GM21447 (cell line): ENCODE results near the gene MTHFD1L.

Experiments used
- ATAC-seq: cut with Tn5 transposase; IDR thresholded peaks from one replicate; pipeline ENCODE4 v1.9.1; 2021; ENCODE audit not compliant: unreplicated experiment

MTHFD1L gene

DNA sequence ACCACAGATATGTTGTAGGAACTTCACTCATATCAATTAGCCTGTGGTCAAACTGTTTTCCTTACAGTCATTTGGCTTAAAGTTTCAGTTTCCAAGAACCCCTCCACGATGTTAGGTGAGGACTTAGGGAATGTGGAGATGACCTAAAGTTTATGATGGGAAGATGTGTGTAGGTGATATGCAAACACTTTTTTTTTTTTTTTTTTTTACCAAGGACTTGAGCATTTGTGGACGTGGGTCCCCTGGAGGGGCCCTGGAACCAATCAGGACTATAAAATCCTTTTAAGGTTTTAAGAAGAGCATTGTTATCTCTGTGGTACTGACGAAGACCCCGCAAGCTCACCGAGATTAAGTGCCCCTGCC lies 478 bp upstream of the MTHFD1L start:
- ATAC-seq: no peak

DNA sequence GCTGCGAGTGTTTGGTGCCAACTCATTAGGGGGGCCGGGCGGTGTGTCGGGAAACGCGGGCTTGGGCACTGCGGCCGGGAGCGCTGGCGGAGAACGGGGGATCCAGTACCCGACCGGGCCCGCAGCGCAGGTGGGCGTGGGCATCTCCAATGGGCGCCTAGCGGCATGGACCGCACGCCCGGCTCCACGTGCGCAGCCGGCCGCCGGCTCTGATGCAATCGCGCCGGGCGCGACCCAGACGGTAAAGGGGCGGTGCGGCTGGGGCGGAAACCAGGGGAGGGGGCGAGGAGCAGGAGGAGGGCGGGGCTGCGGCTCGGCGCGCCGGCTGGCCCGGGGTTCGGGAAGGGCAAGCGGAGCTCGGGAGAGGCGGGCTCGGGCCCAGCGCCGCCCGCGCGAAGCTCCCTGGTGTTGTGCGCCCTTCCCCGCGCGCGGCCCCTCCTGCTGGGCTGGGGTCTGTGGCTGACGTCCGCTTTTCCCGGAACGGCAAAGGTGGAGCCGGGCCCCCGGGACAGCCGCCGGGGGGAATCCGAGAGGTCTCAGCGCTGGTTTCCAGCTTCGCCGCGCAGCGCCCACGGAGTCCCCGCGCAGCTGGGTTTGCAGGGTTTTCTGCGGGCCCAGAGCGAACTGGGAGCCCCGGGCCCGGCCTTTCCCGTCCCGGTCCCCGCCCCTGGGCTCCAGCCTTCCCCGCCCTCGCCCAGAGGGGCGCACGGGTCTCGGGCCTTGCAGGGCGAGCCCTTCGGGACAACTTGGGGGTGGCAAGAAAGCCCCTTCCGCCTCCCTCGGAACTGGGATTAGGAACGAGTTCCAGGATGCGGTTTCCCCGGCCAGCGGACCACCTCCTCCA lies 867 bp downstream of the MTHFD1L start:
- peak; percentile 72 for ATAC-seq

DNA sequence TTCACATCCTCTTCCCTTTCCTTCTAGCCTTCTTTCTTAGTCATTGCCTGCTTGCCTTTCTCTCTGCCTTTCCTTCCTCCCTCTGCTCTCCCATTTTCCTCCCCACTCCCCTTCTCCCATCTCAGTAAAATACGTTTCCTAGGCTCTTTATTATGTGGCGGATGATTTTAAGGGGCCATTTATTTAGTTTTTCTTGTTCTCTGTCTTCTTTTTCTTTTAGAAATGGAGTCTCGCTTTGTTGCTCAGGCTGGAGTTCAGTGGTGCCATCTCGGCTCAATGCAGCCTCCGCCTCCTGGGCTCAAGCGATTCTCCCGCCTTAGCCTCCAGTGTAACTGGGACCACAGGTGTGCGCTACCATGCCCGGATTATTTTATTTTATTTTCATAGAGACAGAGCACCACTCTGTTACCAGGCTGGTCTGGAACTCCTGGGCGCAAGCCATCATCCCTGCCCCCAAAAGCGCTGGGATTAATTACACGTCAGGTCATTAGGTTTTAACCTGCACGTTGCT lies 1.5 kb downstream of the MTHFD1L start:
- ATAC-seq: no peak

DNA sequence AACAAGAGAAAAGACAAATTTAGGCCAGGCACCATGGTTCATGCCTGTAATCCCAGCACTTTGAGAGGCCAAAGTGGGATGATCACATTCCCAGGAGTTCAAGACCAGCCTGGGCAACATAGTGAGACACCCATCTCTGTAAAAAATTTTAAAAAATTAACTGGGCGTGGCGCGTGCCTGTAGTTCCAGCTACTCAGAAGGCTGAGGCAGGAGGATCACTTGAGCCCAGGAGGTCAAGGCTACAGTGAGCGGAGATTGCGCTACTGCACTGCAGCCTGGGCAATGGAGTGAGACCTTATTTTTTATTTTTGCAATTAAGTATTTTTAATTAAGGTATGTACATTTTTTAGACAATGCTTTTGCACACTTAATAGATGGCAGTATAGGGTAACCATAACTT lies 3.3 kb downstream of the MTHFD1L start:
- ATAC-seq: no peak

DNA sequence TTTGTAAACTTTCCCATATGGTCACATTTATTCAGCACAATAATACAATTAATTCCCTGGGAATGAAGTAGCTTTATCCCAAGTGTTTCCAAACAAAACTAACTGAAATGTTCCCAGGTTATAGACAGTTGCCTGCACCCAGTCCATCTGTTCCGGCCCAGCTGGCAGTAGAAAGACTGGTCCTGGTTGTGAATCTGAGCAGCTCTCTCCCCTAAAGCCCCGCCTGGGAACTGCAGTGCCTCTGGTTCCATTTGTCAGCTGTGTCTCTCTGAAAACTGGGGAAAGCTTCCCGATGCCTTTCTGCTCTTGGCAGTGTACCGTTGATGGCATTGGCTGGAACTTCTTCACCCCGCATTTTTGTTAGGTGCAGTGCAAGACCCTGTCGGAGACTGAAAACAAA lies 8.7 kb downstream of the MTHFD1L start:
- ATAC-seq: no peak

DNA sequence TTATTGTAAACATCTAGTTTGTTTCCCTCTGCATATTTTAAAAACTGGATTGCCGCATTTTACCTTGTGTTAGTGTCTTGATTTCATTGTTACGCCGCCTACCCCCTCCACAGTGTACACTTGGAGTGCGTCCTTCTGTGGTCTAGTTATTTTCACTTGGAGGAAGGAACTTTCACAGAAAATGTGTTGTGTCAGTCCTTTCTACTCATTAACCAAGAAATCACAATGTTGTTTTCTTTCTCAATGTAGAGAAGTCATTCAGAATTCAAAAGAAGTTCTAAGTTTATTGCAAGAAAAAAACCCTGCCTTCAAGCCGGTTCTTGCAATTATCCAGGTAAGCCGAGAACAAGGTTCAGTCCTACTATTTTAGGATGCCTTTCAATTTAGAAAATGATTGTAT lies 10.3 kb downstream of the MTHFD1L start:
- no peak for ATAC-seq

DNA sequence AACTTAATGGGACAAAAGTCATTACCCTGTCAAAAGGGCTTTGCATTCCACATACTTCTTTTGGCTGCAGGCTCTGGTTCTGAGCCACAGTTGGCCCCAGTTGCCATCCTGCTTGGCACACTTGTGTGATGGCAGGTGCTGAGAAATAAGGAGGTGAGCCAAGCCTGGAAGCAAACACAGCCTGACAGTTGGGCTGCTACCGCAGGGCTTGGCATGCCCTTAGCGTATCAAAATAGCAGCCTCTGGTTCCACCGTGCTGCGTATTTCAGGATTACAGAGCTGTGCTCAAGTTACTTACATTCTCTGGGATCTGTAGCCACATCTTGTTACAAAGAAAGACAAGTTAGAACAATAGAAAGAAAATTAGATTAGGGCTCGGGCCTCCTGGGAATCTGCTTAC lies 11.1 kb downstream of the MTHFD1L start:
- no peak for ATAC-seq

DNA sequence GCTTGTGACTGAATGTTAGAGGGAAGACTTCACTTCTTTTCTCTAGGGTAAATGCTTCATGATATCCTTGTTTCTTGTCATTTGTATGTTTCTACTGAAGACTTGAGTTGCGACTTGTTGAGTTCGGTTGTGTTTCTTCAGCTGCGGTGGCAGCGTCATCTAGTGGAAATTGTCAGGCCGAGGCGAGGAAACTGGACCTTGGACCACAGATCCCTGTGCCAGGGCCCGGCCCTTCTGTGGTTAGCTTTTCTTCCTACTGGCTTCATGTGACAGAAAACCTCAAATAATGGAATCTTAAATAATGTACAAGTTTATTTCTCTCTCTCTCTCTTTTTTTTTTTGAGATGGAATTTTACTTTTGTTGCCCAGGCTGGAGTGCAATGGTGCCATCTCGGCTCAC lies 12.4 kb downstream of the MTHFD1L start:
- no peak for ATAC-seq

DNA sequence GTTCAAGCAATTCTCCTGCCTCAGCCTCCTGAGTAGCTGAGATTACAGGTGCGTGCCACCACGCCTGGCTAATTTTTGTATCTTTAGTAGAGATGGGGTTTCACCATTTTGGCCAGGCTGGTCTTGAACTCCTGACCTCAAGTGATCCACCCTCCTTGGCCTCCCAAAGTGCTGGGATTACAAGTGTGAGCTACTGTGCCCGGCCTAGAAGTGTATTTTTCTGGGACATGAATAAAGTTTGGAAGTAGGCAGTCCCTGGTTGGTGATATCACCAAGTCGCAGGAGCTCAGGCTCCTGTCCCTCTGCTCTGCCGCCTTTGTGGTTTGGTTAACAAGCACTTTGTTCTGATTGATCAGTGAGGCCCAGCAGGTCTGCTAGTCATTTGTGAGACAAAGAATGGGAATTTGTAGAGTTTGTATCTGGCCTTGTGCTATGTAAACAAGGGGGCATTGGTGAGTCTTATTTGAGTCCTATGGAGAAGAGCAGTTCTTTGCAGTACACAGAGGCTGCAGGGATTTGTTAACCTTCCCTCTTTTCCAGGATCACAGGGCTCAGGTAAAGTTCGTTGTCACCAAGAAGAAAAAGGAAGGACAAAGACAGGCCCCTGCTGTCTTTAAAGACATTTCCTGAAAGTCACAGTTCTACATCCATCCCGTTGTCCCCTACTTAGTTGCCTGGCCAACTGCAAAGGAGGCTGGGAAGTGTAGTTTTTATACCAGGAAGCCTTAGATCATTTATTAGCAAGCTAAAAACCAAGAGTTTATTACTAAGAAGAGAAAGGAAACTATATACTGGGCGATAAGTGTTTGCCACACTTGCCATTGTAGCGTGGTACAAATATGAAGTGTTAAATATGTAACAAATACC lies 13.1 kb downstream of the MTHFD1L start:
- no peak for ATAC-seq

DNA sequence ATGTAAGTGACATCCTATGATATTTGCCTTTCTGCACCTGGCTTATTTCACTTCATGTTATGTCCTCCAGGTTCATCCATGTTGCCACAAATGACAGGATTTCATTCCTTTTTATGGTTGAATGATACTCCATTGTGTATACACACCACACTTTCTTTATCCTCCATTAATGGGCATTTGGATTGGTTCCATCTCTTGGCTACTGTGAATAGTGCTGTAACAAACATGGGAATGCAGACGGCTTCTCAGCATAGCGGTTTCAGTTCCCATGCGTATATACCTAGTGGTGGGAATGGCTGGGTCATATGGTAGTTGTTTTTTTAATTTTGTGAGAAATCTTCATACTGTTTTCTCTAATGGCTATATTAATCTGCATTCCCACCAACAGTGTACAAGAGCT lies 14.8 kb downstream of the MTHFD1L start:
- ATAC-seq: no peak

DNA sequence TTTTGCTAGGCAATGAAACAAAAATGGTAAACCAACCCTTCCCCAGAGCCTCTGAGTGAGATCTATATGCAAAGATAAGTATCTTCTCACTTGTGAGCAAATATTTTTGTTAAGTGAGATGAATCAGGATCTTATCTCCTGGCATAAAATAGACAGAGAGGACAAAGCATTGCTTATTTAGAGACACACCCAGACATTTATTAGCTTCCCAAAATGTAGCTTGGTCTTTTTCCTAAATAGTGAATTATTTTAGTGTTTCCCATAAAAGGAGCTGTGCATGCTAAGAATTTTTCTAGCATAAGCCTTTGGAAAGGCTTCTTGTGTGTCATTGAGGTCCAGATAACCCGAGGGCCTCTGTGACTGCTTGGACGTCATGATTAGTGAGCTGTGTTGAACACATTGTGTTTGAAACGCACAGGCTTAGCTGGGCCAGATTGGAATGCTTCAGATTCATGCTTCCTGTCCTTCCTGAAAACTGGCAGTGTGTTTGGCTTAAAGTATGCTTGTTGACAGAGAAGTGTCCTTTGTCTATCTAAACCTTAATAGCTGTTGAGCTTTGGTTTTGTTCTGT lies 16.5 kb downstream of the MTHFD1L start:
- ATAC-seq: no peak

DNA sequence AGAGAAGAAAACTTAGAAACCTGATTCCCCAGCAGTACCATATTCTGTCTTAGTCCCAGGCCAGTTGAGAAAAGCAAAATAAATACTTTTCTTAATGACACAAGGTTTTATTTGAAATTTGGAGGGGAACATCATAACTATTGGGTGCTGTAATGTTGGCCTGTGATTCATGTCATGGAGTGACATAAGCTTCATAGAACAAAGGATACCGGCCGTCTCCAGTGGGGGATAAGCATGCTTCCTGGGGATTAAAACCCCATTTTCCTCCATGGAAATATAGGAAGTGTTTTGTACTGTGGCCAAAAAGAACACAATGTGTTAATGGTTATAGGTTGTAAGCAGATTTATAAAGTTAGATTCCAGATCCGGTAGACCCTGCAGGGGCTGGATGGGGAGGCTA lies 18.0 kb downstream of the MTHFD1L start:
- no peak for ATAC-seq

DNA sequence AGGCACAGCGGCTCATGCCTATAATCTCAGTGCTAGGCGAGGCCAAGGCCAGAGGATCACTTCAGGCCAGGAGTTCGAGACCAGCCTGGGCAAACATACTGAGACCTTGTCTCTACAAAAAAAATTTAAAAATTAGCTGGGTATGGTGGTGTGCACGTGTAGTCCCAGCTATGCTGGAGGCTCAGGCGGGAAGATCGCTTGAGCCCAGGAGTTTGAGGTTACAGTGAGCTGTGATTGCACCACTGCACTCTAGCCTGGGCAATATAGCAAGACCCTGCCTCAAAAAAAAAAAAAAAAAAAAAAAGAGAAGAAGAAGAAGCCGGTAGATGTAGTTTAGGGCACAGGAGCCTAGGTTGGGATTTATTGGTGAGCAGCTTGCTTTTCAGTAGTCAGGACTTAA lies 20.7 kb downstream of the MTHFD1L start:
- no peak for ATAC-seq

DNA sequence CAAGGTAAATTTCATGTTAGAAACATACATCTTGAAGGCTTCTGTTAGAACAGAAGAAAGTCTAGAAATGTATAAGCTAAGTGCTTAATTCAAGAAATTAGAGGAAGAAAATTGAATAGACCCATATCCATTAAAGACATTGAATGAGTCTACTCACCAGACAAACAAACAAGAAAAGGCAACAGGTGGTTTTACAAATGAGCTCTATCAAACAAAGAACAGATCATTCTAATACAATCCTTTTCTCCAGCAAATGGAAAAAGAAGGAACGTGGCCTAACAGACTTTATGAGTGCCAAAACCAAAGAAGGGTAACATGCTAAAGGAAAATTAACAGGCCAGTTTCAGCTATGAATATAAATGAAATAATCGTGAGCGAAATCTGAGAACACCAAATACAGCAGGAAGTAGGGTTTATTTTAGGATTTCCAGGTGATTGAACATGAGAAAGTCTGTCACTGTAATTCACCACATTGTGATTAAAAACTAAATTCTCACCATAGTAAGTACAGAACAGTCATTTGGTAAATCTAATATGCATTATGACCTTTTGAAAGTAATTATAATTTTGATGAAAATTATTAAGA lies 22.6 kb downstream of the MTHFD1L start:
- no peak for ATAC-seq

DNA sequence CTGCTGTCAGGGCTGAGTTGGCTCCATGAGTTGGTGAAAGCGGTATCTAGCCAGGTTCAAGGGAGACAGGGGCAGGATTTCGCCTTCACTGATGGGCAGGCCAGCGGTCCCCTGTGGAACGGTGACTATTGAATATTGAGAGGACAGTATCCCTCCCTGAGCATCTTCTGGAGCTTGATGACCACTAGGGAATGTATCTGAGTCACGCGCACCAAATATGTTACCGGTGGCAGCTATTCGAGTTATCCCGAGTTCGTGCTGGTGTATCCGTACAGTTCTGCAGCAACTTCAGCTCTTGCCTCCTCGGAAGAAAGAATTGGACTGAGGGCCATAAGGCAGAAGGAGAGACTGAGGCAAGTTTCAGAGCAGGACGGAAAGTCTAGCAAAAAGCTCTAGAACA lies 24.8 kb downstream of the MTHFD1L start:
- no peak for ATAC-seq

DNA sequence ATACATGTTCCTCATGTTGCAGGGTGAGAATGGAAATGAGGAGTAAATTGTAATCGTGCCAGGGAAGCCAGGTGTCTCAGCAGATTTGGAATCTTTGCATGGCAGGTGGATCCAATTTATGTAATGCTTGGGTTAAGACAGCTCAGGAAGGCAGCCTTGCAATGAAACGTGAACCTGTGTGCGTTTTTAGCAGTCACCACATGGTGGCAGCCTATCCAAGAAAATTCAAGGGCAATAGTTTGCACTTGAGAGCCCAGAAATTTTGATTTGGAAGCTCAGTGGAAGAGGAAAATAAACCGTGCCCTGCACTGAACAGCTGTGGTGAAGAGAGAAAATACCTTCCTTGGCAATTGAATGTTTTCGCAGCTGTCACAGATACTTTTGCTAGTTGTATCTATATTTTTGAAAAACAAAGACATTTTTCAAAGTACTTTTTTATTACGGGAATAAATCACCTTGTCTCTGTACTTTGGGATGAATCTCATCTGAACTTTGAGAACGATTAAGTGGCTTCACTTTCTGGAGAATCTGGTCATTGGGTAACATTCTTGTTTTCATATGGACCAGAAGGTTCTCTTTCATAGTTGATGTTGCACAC lies 26.5 kb downstream of the MTHFD1L start:
- no peak for ATAC-seq

DNA sequence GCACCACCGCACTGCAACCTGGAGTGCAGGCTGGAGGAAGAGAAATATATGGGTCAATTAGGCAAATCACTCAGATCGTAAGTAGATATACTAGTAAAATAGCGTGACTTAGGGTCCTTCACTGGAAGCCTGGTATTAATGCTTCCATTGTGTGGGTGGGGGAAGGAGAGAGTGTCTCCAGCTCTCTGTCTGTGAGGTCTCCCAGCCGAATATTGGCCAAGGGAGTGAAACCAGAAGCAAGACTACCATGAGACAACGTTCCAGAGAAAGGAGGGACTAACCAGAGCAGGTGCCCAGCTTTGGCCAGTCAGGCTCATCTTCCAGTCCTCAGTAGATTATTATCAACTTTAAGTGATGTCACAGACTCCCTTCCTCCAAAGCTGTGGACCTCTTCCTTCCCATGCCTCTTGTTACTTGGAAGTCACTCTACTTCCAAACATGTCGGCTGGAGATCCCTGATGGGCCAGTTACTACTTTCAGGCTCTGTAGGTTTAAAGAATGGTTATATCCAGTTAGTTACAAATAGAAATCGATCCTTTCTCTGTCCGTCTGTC lies 28.8 kb downstream of the MTHFD1L start:
- ATAC-seq: no peak

DNA sequence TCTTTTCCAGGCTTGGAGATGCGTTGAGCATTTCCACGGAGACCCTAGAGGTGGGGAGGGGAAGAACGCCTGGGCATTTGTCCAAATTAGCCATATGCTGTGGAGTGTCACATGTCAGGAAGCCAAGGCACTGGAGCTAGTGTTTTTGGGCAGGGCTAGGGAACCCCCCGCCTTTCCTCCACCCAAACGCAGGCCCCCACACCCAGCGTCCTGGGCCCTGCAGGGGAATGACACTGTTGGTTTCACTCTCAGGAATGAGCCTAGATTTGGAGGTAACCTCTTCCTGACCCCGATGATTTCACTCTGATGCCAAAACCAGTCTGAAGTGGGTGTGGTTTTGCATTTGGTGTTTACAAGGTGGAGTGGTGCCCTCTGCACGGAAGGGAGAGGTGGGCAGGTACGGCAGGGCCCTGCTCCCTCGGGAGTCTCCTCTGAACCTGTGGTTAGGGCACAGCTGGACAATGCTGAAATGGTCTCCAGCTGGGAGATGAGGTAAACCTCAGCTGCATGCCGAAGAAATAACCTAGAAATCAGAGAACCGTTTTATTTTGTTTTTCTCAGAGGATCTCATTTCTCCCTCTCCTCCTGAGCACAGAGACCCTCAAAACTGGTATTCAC lies 29.5 kb downstream of the MTHFD1L start:
- ATAC-seq: peak; percentile 47

DNA sequence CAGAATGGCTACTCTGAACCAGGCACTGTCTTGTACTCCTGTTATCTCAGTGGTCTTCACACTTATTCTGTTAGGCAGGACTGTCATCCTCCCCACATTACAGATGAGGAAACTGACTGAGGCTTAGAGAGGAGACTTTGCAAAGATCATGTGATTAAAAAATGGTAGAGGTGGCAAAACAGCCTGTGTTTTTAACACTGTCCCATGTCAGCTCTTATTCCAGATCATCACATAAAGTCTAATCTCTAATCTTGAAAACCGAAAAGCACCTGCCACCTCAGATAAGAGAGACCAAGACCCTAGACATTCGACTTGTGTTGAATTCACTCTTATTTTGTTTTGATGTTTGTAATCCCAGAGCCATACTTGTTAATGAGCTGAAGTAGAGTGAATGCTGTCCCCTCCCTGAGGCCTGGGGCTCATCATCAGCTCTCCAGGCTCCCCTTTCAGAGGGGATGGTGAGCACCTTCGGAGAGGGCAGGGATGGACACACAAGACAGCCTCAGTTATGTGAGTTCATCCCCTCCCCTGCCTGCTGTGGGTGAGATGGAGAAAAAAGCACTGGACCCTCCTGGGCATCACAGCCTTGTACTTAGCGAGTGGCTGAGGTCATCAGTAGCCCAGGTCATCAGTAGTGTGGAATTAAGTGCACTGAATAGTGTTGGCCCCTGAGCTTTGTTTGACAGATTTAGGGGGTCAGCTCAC lies 30.6 kb downstream of the MTHFD1L start:
- ATAC-seq: no peak
